ENCODE results near the gene TTLL10.

TTLL10 gene

GRCh38 chr1:1208713-1209433, 35.2 kb downstream of the TTLL10 start:
- peak; percentile 60 for DNase-seq

- DNase-seq: no peak
These were observed 37.3 kb downstream of the TTLL10 start for GRCh38 chr1:1210726-1211540.

GRCh38 chr1:1211541-1212441, 38.1 kb downstream of the TTLL10 start:
- no peak for DNase-seq

GRCh38 chr1:1212780-1213344, 39.2 kb downstream of the TTLL10 start:
- DNase-seq: peak; percentile 60

GRCh38 chr1:1213345-1214265, 39.9 kb downstream of the TTLL10 start, which contains the start of gene TNFRSF4:
Gene TNFRSF4 (minus strand): TSS chr1:1214153. CDS start chr1:1214127, 26 bp downstream.
- DNase-seq: peak; percentile 54

- peak; percentile 50 for DNase-seq
These were observed 41.5 kb downstream of the TTLL10 start for GRCh38 chr1:1215080-1215676.

GRCh38 chr1:1215881-1216605, 42.4 kb downstream of the TTLL10 start:
- DNase-seq: no peak

- peak; percentile 71 for DNase-seq
These were observed 43.3 kb downstream of the TTLL10 start for GRCh38 chr1:1216770-1217620.

GRCh38 chr1:1217621-1218523, 44.2 kb downstream of the TTLL10 start:
- DNase-seq: no peak

- DNase-seq: no peak
These were observed 45.0 kb downstream of the TTLL10 start for GRCh38 chr1:1218524-1219200.

GRCh38 chr1:1219341-1219740, 45.7 kb downstream of the TTLL10 start:
- DNase-seq: peak; percentile 69

- no peak for DNase-seq
These were observed 46.5 kb downstream of the TTLL10 start for GRCh38 chr1:1220197-1220596.

GRCh38 chr1:1221887-1222574, 48.4 kb downstream of the TTLL10 start:
- DNase-seq: no peak

GRCh38 chr1:1222575-1223225, 49.0 kb downstream of the TTLL10 start:
- no peak for DNase-seq

- DNase-seq: no peak
These were observed 49.6 kb downstream of the TTLL10 start for GRCh38 chr1:1223321-1223720.

- no peak for DNase-seq
These were observed 50.2 kb downstream of the TTLL10 start for GRCh38 chr1:1223891-1224290.
